ENCODE data around the gene PKD2.

DNA sequence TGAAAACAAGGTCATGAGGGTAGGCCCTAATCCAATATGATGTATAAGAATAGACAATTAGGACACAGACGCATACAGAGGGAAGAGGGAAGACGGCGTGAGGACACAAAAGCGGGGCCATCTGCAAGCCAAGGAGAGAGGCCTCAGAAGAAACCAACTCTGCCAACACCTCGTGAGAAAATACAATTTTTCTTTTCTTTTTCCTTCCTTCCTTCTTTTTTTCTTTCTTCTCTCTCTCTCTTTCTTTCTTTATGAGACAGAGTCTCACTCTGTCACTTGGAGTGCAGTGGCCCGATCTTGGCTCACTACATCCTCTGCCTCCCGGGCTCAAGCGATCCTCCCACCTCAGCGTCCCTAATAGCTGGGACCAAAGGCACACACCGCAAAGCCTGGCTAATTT, 1.5 kb upstream of the PKD2 start:
- TF ChIP-seq, protein P1, sequence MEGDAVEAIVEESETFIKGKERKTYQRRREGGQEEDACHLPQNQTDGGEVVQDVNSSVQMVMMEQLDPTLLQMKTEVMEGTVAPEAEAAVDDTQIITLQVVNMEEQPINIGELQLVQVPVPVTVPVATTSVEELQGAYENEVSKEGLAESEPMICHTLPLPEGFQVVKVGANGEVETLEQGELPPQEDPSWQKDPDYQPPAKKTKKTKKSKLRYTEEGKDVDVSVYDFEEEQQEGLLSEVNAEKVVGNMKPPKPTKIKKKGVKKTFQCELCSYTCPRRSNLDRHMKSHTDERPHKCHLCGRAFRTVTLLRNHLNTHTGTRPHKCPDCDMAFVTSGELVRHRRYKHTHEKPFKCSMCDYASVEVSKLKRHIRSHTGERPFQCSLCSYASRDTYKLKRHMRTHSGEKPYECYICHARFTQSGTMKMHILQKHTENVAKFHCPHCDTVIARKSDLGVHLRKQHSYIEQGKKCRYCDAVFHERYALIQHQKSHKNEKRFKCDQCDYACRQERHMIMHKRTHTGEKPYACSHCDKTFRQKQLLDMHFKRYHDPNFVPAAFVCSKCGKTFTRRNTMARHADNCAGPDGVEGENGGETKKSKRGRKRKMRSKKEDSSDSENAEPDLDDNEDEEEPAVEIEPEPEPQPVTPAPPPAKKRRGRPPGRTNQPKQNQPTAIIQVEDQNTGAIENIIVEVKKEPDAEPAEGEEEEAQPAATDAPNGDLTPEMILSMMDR (IDR thresholded peaks at IDR 0.05): no peak
- no peak for TF ChIP-seq POLR2A (IDR thresholded peaks at IDR 0.05)
